ENCODE measurements around the gene FNBP1.
"Not testable (repeated sequence)": the region's sequence is repeated elsewhere in the genome, so short reads cannot be mapped to it uniquely, and the experiment has no call there.

Gene FNBP1

GRCh38 chr9:129952337-129952736 lies 90.7 kb downstream of the FNBP1 start:
- no peak for DNase-seq (ENCODE audit: low read depth)

GRCh38 chr9:129949821-129950220 lies 93.2 kb downstream of the FNBP1 start:
- no peak for DNase-seq (ENCODE audit: low read depth)

- not testable (repeated sequence) for DNase-seq (ENCODE audit: low read depth)
Measured at GRCh38 chr9:129948626-129949025, 94.4 kb downstream of the FNBP1 start.

GRCh38 chr9:129946246-129946995 lies 96.6 kb downstream of the FNBP1 start:
- no peak for DNase-seq (ENCODE audit: low read depth)

GRCh38 chr9:129945314-129945713 lies 97.7 kb downstream of the FNBP1 start:
- no peak for DNase-seq (ENCODE audit: low read depth)

GRCh38 chr9:129944506-129945116 lies 98.4 kb downstream of the FNBP1 start:
- DNase-seq (ENCODE audit: low read depth), result peak; percentile 29

- no peak for DNase-seq (ENCODE audit: low read depth)
Measured at GRCh38 chr9:129939431-129939830, 103.6 kb downstream of the FNBP1 start.

- DNase-seq (ENCODE audit: low read depth), result no peak
Measured at GRCh38 chr9:129938291-129938979, 104.6 kb downstream of the FNBP1 start.

GRCh38 chr9:129937879-129938278 lies 105.1 kb downstream of the FNBP1 start:
- DNase-seq (ENCODE audit: low read depth), result not testable (repeated sequence)

- no peak for DNase-seq (ENCODE audit: low read depth)
Measured at GRCh38 chr9:129936222-129936621, 106.8 kb downstream of the FNBP1 start.

GRCh38 chr9:129934780-129935179 lies 108.2 kb downstream of the FNBP1 start:
- no peak for DNase-seq (ENCODE audit: low read depth)

GRCh38 chr9:129934041-129934591 lies 108.9 kb downstream of the FNBP1 start:
- DNase-seq (ENCODE audit: low read depth), result no peak

- no peak for DNase-seq (ENCODE audit: low read depth)
Measured at GRCh38 chr9:129933185-129934040, 109.6 kb downstream of the FNBP1 start.

GRCh38 chr9:129932303-129933151 lies 110.5 kb downstream of the FNBP1 start:
- no peak for DNase-seq (ENCODE audit: low read depth)

- DNase-seq (ENCODE audit: low read depth), result no peak
Measured at GRCh38 chr9:129930743-129931142, 112.2 kb downstream of the FNBP1 start.

- DNase-seq (ENCODE audit: low read depth), result no peak
Measured at GRCh38 chr9:129929496-129930125, 113.4 kb downstream of the FNBP1 start.

- no peak for DNase-seq (ENCODE audit: low read depth)
Measured at GRCh38 chr9:129923589-129923988, 119.4 kb downstream of the FNBP1 start.

GRCh38 chr9:129921905-129922304 lies 121.1 kb downstream of the FNBP1 start:
- DNase-seq (ENCODE audit: low read depth), result no peak

GRCh38 chr9:129919841-129920240 lies 123.1 kb downstream of the FNBP1 start:
- no peak for DNase-seq (ENCODE audit: low read depth)

GRCh38 chr9:129919277-129919676 lies 123.7 kb downstream of the FNBP1 start:
- no peak for DNase-seq (ENCODE audit: low read depth)

Measured in activated gamma-delta T cell treated with anti-CD3 and anti-CD28 coated beads, Interleukin-2, amount 50 U/mL, for 16 hours (primary cell).